ENCODE measurements around the gene TXK. TPM values are rescaled to one million over a fixed set of nuclear protein-coding genes. Genes with fewer than 3 reads are reported as not detected.

Gene TXK
- not detected in 2 replicates for total RNA-seq (2014; rRNA removed; shearing (Covaris generic))
- not detected in 2 replicates for polyA plus RNA-seq (2016; fragmentation: Nextera tagmentation; extraction: Ambion mirVana)

DNA sequence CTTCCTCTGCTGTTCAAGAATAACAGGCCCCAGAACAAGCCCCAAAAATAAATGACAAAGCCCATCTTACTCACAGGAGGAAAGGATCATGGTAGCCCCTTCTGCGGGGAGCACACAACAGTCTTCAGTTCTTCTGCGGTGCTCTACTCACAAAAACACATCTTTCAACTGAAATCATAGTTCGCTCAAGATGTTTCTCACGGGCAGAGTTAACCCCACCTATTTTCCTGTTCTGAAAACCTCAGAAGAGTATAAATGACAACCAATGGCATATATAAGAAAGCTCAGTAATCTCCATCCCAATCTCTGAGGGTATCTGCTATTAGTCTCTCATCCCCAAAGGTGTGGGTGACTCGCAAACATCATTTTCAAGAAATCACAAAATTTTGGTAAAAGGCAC is at the start of gene TXK:
Gene TXK (minus strand): TSS at position 170 of the 400 bp plus-strand sequence. CDS start 80 bp downstream, at position 90.
- no peak within 1 kb of the TSS for H3K9ac ChIP-seq
- peaks cover 3% of the 10 kb centered on the region for H3F3A ChIP-seq (ENCODE audit: insufficient read depth)
- no peak within 1 kb of the TSS for H2AFZ ChIP-seq
- H3K36me3 ChIP-seq (ENCODE audit: low read depth), result no peaks in the 10 kb centered on the region
- H3K4me1 ChIP-seq (ENCODE audit: insufficient read depth), result 0 out of 2 replicates have a peak, but pooled peaks cover 7% of the 10 kb centered on the region
- no peaks in the 10 kb centered on the region for H3K79me2 ChIP-seq (ENCODE audit: insufficient read depth)
- in situ Hi-C loops (cut with MboI), result no loop called here
- TF ChIP-seq EZH2phosphoT487 (IDR thresholded peaks at IDR 0.05; ENCODE audit: insufficient read depth, low read depth) (no peak), EZH2 (IDR thresholded peaks at IDR 0.05; ENCODE audit: insufficient read depth, poor library complexity, severe bottlenecking) (no peak)
- H3K9me2 ChIP-seq (ENCODE audit: insufficient read depth), result no peaks in the 10 kb centered on the region
- H3K4me2 ChIP-seq (ENCODE audit: unreplicated experiment), result no peak within 1 kb of the TSS
- H3K9me3 ChIP-seq (ENCODE audit: low read depth), result no peaks in the 10 kb centered on the region
- H3K27me3 ChIP-seq (replicated peaks; ENCODE audit: insufficient read depth), result no peaks in the 10 kb centered on the region
- H3K4me3 ChIP-seq, result no peak within 1 kb of the TSS
- no peak for DNase-seq
- 86 to 90% methylated on average over 5 of the region's 5 CpGs for WGBS, 2 experiments (ENCODE audit: low coverage in 1 of 2, low lambda C conversion rate in 2 of 2, missing lambda C conversion rate in 2 of 2)
- no peak within 1 kb of the TSS for H3K27ac ChIP-seq
- no peaks in the 10 kb centered on the region for H4K20me1 ChIP-seq (ENCODE audit: insufficient read depth)

DNA sequence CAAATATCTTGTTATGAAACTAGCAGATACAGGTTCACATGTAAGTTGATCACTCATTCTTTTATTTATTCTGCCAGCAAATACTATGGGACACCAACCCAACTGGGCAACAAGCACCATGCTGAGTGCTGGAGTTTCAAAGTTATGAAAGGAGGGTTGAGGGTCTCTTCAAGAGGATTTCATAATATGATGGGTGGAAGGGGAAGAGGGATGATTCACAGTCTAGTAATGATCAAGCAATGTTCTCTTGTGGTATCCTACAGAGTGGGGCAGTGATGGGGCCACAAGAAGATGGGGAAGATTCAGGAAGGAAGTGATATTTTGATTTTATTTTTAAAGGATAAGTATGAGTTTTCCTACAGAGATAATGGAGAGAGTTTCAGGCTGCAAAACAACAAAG is 46.2 kb upstream of the TXK start:
- no peaks in the 10 kb centered on the region for H3K4me1 ChIP-seq (ENCODE audit: insufficient read depth)
- H3F3A ChIP-seq (ENCODE audit: insufficient read depth), result no peaks in the 10 kb centered on the region
- no peak overlapping the region for H2AFZ ChIP-seq
- no peaks in the 10 kb centered on the region for H3K9me3 ChIP-seq (ENCODE audit: low read depth)
- in situ Hi-C loops (cut with MboI), result no loop called here
- H3K79me2 ChIP-seq (ENCODE audit: insufficient read depth), result no peaks in the 10 kb centered on the region
- no peaks in the 10 kb centered on the region for H4K20me1 ChIP-seq (ENCODE audit: insufficient read depth)
- no peak for TF ChIP-seq EZH2 (IDR thresholded peaks at IDR 0.05; ENCODE audit: insufficient read depth, poor library complexity, severe bottlenecking)
- no peak for TF ChIP-seq EZH2phosphoT487 (IDR thresholded peaks at IDR 0.05; ENCODE audit: insufficient read depth, low read depth)
- H3K9ac ChIP-seq, result no peak overlapping the region
- no peak overlapping the region for H3K27ac ChIP-seq
- H3K27me3 ChIP-seq (replicated peaks; ENCODE audit: insufficient read depth), result no peaks in the 10 kb centered on the region; the same call in 1 of the 2 replicates
- H3K9me2 ChIP-seq (ENCODE audit: insufficient read depth), result no peaks in the 10 kb centered on the region
- no peak overlapping the region for H3K4me2 ChIP-seq (ENCODE audit: unreplicated experiment)
- H3K4me3 ChIP-seq, result no peak overlapping the region
- no peak for DNase-seq
- H3K36me3 ChIP-seq (ENCODE audit: low read depth), result no peaks in the 10 kb centered on the region

DNA sequence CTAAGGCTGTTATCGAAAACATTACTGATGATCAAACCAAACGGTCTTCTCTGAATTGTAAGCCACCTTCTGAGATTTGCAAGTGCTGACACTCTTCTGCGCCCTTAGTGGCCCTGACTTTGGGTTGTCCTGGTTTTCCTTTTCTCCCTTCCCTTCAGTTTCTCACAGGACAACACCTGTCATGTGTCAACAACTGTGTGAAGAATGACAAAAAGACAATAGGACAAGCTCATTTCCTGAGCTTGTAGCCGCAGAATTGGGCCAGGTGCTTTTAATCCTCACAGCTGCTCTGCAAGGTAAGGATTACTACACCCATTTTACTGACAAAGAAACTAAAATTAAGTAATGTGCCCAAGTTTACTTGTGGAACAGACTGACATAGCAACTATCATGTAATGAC is 44.9 kb upstream of the TXK start:
- 69 to 74% methylated on average over 4 of the region's 4 CpGs for WGBS, 2 experiments (ENCODE audit: low coverage in 1 of 2, low lambda C conversion rate in 2 of 2, missing lambda C conversion rate in 2 of 2)
- Histone ChIP-seq H3K4me2 (ENCODE audit: unreplicated experiment) (no peak overlapping the region), H3K9ac (no peak overlapping the region), H3K4me1 (ENCODE audit: insufficient read depth) (no peaks in the 10 kb centered on the region), H3K4me3 (no peak overlapping the region), H3K27ac (no peak overlapping the region), H3K9me2 (ENCODE audit: insufficient read depth) (no peaks in the 10 kb centered on the region), H3K27me3 (replicated peaks; ENCODE audit: insufficient read depth) (no peaks in the 10 kb centered on the region; the same call in 1 of the 2 replicates), H2AFZ (no peak overlapping the region), H4K20me1 (ENCODE audit: insufficient read depth) (no peaks in the 10 kb centered on the region), H3K36me3 (ENCODE audit: low read depth) (no peaks in the 10 kb centered on the region), H3K9me3 (ENCODE audit: low read depth) (no peaks in the 10 kb centered on the region), H3F3A (ENCODE audit: insufficient read depth) (no peaks in the 10 kb centered on the region), H3K79me2 (ENCODE audit: insufficient read depth) (no peaks in the 10 kb centered on the region)
- TF ChIP-seq EZH2phosphoT487 (IDR thresholded peaks at IDR 0.05; ENCODE audit: insufficient read depth, low read depth), result no peak
- TF ChIP-seq EZH2 (IDR thresholded peaks at IDR 0.05; ENCODE audit: insufficient read depth, poor library complexity, severe bottlenecking), result no peak
- in situ Hi-C loops (cut with MboI), result no loop called here
- no peak for DNase-seq

DNA sequence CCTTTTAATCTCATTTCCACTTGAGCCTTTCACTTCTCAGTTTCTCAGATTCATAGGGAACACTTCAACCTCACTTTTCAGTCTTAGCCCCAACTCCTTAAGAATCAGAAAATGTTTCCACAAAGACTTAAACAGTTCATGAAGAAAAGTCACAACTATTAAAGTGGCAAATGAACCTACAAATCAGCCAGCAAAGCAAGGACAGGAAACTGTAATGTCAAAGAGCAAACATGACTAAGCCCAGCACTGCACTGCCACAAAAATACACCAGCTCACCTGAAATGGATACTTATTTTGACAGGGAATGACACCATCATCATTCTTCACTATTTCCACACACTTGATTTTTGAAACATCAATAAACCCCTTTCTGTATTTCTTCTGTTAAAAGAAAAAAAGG is 41.8 kb upstream of the TXK start:
- H4K20me1 ChIP-seq (ENCODE audit: insufficient read depth), result no peaks in the 10 kb centered on the region
- no peaks in the 10 kb centered on the region for H3K27me3 ChIP-seq (replicated peaks; ENCODE audit: insufficient read depth)
- DNase-seq, result no peak
- H3K4me1 ChIP-seq (ENCODE audit: insufficient read depth), result no peaks in the 10 kb centered on the region
- in situ Hi-C loops (cut with MboI), result no loop called here
- TF ChIP-seq EZH2phosphoT487 (IDR thresholded peaks at IDR 0.05; ENCODE audit: insufficient read depth, low read depth), result no peak
- TF ChIP-seq EZH2 (IDR thresholded peaks at IDR 0.05; ENCODE audit: insufficient read depth, poor library complexity, severe bottlenecking), result no peak
- no peaks in the 10 kb centered on the region for H3K9me3 ChIP-seq (ENCODE audit: low read depth)
- H3K36me3 ChIP-seq (ENCODE audit: low read depth), result no peaks in the 10 kb centered on the region
- no peaks in the 10 kb centered on the region for H3F3A ChIP-seq (ENCODE audit: insufficient read depth)
- H3K9me2 ChIP-seq (ENCODE audit: insufficient read depth), result no peaks in the 10 kb centered on the region
- H3K79me2 ChIP-seq (ENCODE audit: insufficient read depth), result no peaks in the 10 kb centered on the region
- no peak overlapping the region for H3K4me3 ChIP-seq
- H3K9ac ChIP-seq, result no peak overlapping the region
- H3K4me2 ChIP-seq (ENCODE audit: unreplicated experiment), result no peak overlapping the region
- no peak overlapping the region for H3K27ac ChIP-seq
- no peak overlapping the region for H2AFZ ChIP-seq

DNA sequence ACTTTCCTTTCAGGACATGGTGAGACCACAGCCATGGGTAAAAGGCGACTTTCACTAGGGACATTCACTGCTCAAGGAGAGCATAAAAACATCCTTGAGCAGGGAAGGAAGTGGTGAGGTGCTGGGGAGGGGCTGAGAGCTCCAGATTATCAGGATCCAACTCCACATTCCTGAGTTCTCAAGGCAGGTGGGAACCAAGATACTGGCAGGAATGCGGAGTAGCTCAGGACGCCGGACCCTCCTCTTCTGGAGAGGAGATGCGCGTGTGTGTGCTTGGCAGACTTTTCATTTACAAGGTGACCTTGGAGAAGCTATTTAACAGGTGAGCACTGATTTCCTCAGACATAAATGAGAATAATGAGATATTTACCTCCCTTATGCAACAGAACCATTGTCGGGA is 41.3 kb upstream of the TXK start:
- H3K9me2 ChIP-seq (ENCODE audit: insufficient read depth), result no peaks in the 10 kb centered on the region
- no peak overlapping the region for H3K4me3 ChIP-seq
- H3K27me3 ChIP-seq (replicated peaks; ENCODE audit: insufficient read depth), result no peaks in the 10 kb centered on the region
- H3K27ac ChIP-seq, result no peak overlapping the region
- no peaks in the 10 kb centered on the region for H3K9me3 ChIP-seq (ENCODE audit: low read depth)
- in situ Hi-C loops (cut with MboI), result no loop called here
- no peaks in the 10 kb centered on the region for H3F3A ChIP-seq (ENCODE audit: insufficient read depth)
- TF ChIP-seq EZH2phosphoT487 (IDR thresholded peaks at IDR 0.05; ENCODE audit: insufficient read depth, low read depth) (no peak), EZH2 (IDR thresholded peaks at IDR 0.05; ENCODE audit: insufficient read depth, poor library complexity, severe bottlenecking) (no peak)
- no peak overlapping the region for H3K4me2 ChIP-seq (ENCODE audit: unreplicated experiment)
- no peaks in the 10 kb centered on the region for H4K20me1 ChIP-seq (ENCODE audit: insufficient read depth)
- H2AFZ ChIP-seq, result no peak overlapping the region
- WGBS, 2 experiments (ENCODE audit: low coverage in 1 of 2, low lambda C conversion rate in 2 of 2, missing lambda C conversion rate in 2 of 2), result 83 to 84% methylated on average over 7 of the region's 7 CpGs
- no peaks in the 10 kb centered on the region for H3K36me3 ChIP-seq (ENCODE audit: low read depth)
- no peaks in the 10 kb centered on the region for H3K79me2 ChIP-seq (ENCODE audit: insufficient read depth)
- no peak for DNase-seq
- H3K4me1 ChIP-seq (ENCODE audit: insufficient read depth), result no peaks in the 10 kb centered on the region
- H3K9ac ChIP-seq, result no peak overlapping the region

Data from GM23248 (cell line).